Measurements from ENCODE around the gene GIT1. TPM values are rescaled to one million over a fixed set of nuclear protein-coding genes. Genes with fewer than 3 reads are reported as not detected.

Gene GIT1
- total RNA-seq, 6 donors from 2014 or later, result 34.6 to 88.4 (median 45.5) TPM

- WGBS, 2 donors, result 88 to 92% methylated on average over 6 to 13 of the region's 17 CpGs
- ATAC-seq (ENCODE audit: low FRiP score in 2 of 2) (no peak), DNase-seq (no peak)
- Histone ChIP-seq H3K4me3 (no peak overlapping the region), H3K36me3 (peaks cover 11 to 61% (median 53%) of the 10 kb centered on the region in 4 donors), H3K27me3 (no peaks in the 10 kb centered on the region), H3K9me3 (no peaks in the 10 kb centered on the region), H3K27ac (no peak overlapping the region), H3K4me1 (peaks cover 3 to 21% (median 14%) of the 10 kb centered on the region in 4 donors)
- no peak for TF ChIP-seq POLR2AphosphoS5 (IDR thresholded peaks at IDR 0.05)
- no peak for TF ChIP-seq POLR2A (IDR thresholded peaks at IDR 0.05)
- TF ChIP-seq, protein P1, sequence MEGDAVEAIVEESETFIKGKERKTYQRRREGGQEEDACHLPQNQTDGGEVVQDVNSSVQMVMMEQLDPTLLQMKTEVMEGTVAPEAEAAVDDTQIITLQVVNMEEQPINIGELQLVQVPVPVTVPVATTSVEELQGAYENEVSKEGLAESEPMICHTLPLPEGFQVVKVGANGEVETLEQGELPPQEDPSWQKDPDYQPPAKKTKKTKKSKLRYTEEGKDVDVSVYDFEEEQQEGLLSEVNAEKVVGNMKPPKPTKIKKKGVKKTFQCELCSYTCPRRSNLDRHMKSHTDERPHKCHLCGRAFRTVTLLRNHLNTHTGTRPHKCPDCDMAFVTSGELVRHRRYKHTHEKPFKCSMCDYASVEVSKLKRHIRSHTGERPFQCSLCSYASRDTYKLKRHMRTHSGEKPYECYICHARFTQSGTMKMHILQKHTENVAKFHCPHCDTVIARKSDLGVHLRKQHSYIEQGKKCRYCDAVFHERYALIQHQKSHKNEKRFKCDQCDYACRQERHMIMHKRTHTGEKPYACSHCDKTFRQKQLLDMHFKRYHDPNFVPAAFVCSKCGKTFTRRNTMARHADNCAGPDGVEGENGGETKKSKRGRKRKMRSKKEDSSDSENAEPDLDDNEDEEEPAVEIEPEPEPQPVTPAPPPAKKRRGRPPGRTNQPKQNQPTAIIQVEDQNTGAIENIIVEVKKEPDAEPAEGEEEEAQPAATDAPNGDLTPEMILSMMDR (IDR thresholded peaks at IDR 0.05), result no peak
- no peak for TF ChIP-seq EP300 (IDR thresholded peaks at IDR 0.05)
Observed at GRCh38 chr17:29574732-29575510, 14.5 kb downstream of the GIT1 start.

DNA sequence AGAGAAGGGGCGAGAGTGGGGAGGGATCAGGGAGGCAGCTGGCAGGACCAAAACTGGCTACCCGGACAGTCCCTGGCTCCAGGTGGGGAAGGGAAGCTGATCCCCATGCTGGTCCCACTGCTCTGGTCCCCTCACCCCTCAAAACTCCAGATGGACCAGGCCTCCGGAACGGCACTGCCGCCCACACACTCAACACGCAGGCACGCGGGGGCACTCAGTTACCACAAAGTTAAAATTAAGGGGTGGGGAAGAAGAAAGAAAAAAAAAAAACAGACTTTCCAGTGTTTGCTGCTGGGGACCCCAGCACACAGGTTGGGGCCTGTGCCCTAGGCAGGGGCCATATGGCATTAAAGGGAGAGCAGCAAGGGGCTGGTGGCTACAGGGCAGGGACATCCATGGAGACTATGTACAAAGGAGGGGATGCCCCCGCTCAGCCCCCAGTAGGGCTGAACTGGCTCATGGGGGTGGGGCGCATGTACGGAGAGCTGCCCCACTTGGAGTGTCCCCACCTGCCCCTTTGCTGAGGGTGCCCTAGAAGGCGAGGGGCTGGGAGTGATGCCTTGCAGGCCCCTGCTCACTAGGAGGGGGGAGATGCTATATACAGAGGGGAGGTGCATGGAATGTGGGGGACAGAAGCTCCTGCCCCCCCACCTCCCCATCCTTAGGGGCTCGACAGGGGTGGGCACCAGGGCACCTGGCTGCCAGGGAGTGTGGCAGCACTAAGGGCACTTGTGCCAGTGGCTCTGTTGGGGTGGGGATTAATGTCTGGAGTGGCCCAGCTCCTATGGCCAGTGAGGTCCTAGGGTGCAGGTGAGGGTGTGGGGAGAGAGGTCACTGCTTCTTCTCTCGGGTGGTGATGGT is 15.3 kb downstream of the GIT1 start:
- Histone ChIP-seq H3K9me3 (no peaks in the 10 kb centered on the region), H3K27ac (no peak overlapping the region), H3K4me1 (peaks cover 9 to 28% (median 18%) of the 10 kb centered on the region in 4 donors), H3K27me3 (no peaks in the 10 kb centered on the region), H3K4me3 (no peak overlapping the region), H3K36me3 (peaks cover 11 to 61% (median 47%) of the 10 kb centered on the region in 4 donors)
- ATAC-seq (ENCODE audit: low FRiP score in 2 of 2) (no peak), DNase-seq (no peak)
- TF ChIP-seq POLR2AphosphoS5 (IDR thresholded peaks at IDR 0.05) (no peak), POLR2A (IDR thresholded peaks at IDR 0.05) (no peak), EP300 (IDR thresholded peaks at IDR 0.05) (no peak)
- TF ChIP-seq, protein P1 (IDR thresholded peaks at IDR 0.05), result no peak
- WGBS, 2 donors, result 92 to 95% methylated on average over 13 to 14 of the region's 14 CpGs

DNA sequence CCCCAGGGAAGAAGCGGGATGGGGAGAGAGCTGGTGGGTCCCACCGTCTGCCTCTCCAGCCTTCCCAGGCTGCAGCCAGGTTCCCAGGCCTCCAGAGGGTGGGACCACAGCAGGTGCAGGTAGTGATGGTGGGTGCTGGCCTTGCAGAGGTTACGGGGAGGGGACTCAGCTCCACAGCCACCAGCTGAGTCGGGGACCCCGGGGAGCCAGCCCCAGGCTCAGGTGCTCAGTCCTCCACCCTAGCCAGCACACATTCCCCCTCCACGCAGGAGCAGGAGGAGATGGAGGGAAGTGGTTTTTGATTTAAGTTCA is 15.9 kb downstream of the GIT1 start:
- Histone ChIP-seq H3K27me3 (no peaks in the 10 kb centered on the region), H3K4me1 (peaks cover 12 to 33% (median 22%) of the 10 kb centered on the region in 4 donors), H3K27ac (no peak overlapping the region), H3K4me3 (no peak overlapping the region), H3K9me3 (no peaks in the 10 kb centered on the region), H3K36me3 (peaks cover 11 to 60% (median 44%) of the 10 kb centered on the region in 4 donors)
- TF ChIP-seq, protein P1 (IDR thresholded peaks at IDR 0.05), result no peak
- TF ChIP-seq EP300 (IDR thresholded peaks at IDR 0.05) (no peak), POLR2AphosphoS5 (IDR thresholded peaks at IDR 0.05) (no peak), POLR2A (IDR thresholded peaks at IDR 0.05) (no peak)
- peak in 1 of 2 donors; percentile 7 for DNase-seq
- WGBS, 2 donors, result 88 to 92% methylated on average over 6 of the region's 6 CpGs
- ATAC-seq (ENCODE audit: low FRiP score in 2 of 2), result no peak

GRCh38 chr17:29572691-29573557 is 16.5 kb downstream of the GIT1 start:
- WGBS, 2 donors, result 57 to 58% methylated on average over 11 to 23 of the region's 62 CpGs
- no peak for TF ChIP-seq POLR2A (IDR thresholded peaks at IDR 0.05)
- TF ChIP-seq POLR2AphosphoS5 (IDR thresholded peaks at IDR 0.05), result peak; percentile 48 to 56
- TF ChIP-seq, protein P1 (IDR thresholded peaks at IDR 0.05), result peak; percentile 63 to 85 (median 80)
- ATAC-seq (ENCODE audit: low FRiP score in 2 of 2) (peak in 1 of 2 donors; percentile 75), DNase-seq (peak; percentile 34 to 94)
- peak overlapping the region in 1 of 4 donors; percentile 32 for H3K27ac ChIP-seq
- H3K4me3 ChIP-seq, result peak overlapping the region in 3 of 4 donors; percentile 27 to 43 (median 37)
- no peaks in the 10 kb centered on the region for H3K9me3 ChIP-seq
- peaks cover 12 to 37% (median 22%) of the 10 kb centered on the region in 4 donors for H3K4me1 ChIP-seq
- H3K27me3 ChIP-seq, result no peaks in the 10 kb centered on the region
- H3K36me3 ChIP-seq, result peaks cover 11 to 55% (median 40%) of the 10 kb centered on the region in 4 donors
